Measurements from ENCODE around the gene ASAP3.

GRCh38 chr1:23408797-23409290 is 75.1 kb downstream of the ASAP3 start:
- TF ChIP-seq CTCF (IDR thresholded peaks at IDR 0.05) (no peak), ZFX (IDR thresholded peaks at IDR 0.05; ENCODE audit: borderline replicate concordance) (no peak)
